Right renal pelvis (tissue), 4 donors: ENCODE data around the gene BNC2. TPM values are rescaled to one million over a fixed set of nuclear protein-coding genes. Genes with fewer than 3 reads are reported as not detected.
A peak's percentile ranks its signal among the peaks of the same experiment; 100 is the strongest.

Source experiments
- DNase-seq, 4 donors: peaks; one replicate each; pipeline ENCODE4 v3.0.0-alpha.2; 2013; ENCODE audit warnings: low read depth in 4 of 4, low spot score in 3 of 4, missing footprints in 1 of 4
- polyA plus RNA-seq, 4 donors: library from polyadenylated mRNA; unstranded; fragments of 120-200 nt; gene quantifications; one replicate each; pipeline ENCODE4 v1.2.1, GENCODE V29; 2013; ENCODE audit not compliant: insufficient read length in 4 of 4

BNC2 gene
- polyA plus RNA-seq, 4 donors: 6.8 to 11.0 (median 8.4) TPM

GRCh38 chr9:16767366-16767765 is 103.1 kb downstream of the BNC2 start:
- DNase-seq: no peak

- DNase-seq: no peak
Observed at GRCh38 chr9:16763946-16764345, 106.5 kb downstream of the BNC2 start.

GRCh38 chr9:16755467-16756160 is 114.9 kb downstream of the BNC2 start:
- no peak for DNase-seq

- no peak for DNase-seq
Observed at GRCh38 chr9:16754662-16755061, 115.8 kb downstream of the BNC2 start.

- DNase-seq: no peak
Observed at GRCh38 chr9:16753256-16753655, 117.2 kb downstream of the BNC2 start.

- no peak for DNase-seq
Observed at GRCh38 chr9:16752601-16753000, 117.9 kb downstream of the BNC2 start.

- no peak for DNase-seq
Observed at GRCh38 chr9:16750553-16750952, 119.9 kb downstream of the BNC2 start.

GRCh38 chr9:16745359-16745758 is 125.1 kb downstream of the BNC2 start:
- no peak for DNase-seq

GRCh38 chr9:16744394-16744793 is 126.1 kb downstream of the BNC2 start:
- DNase-seq: no peak

GRCh38 chr9:16743375-16743774 is 127.1 kb downstream of the BNC2 start:
- no peak for DNase-seq

- DNase-seq: no peak
Observed at GRCh38 chr9:16735001-16735400, 135.5 kb downstream of the BNC2 start.

GRCh38 chr9:16732546-16732945 is 137.9 kb downstream of the BNC2 start:
- DNase-seq: no peak

GRCh38 chr9:16730162-16730561 is 140.3 kb downstream of the BNC2 start:
- no peak for DNase-seq

- DNase-seq: no peak
Observed at GRCh38 chr9:16729651-16730050, 140.8 kb downstream of the BNC2 start.

- no peak for DNase-seq
Observed at GRCh38 chr9:16728137-16728508, 142.3 kb downstream of the BNC2 start.

- DNase-seq: no peak
Observed at GRCh38 chr9:16727452-16728136, 142.9 kb downstream of the BNC2 start.

GRCh38 chr9:16726718-16727451 is 143.6 kb downstream of the BNC2 start:
- DNase-seq: peak in 2 of 4 donors; percentile 49 to 52

GRCh38 chr9:16726029-16726428 is 144.4 kb downstream of the BNC2 start:
- peak in 2 of 4 donors; percentile 44 to 48 for DNase-seq

GRCh38 chr9:16725066-16725465 is 145.4 kb downstream of the BNC2 start:
- no peak for DNase-seq

- DNase-seq: no peak
Observed at GRCh38 chr9:16721972-16722371, 148.5 kb downstream of the BNC2 start.

- no peak for DNase-seq
Observed at GRCh38 chr9:16720386-16720785, 150.1 kb downstream of the BNC2 start.

GRCh38 chr9:16719921-16720320 is 150.5 kb downstream of the BNC2 start:
- DNase-seq: no peak
